Transverse colon (tissue), 4 donors: ENCODE results near the gene KRTAP4-1. TPM values are rescaled to one million over a fixed set of nuclear protein-coding genes. Genes with fewer than 3 reads are reported as not detected.
"Not testable (repeated sequence)": the region's sequence is repeated elsewhere in the genome, so short reads cannot be mapped to it uniquely, and the experiment has no call there.

Experiments
- DNase-seq: peaks from one replicate; pipeline ENCODE4 v3.0.0-alpha.2; 2019
- H3K27ac ChIP-seq, 4 donors: fragments of 200-600 bp; sonication (generic); 2 replicates each; pipeline ENCODE4 v1.5.1; 2016 to 2018; ENCODE audit warnings: inconsistent platforms in 4 of 4
- H3K27me3 ChIP-seq: fragments of 200-600 bp; sonication (generic); 2 replicates; pipeline ENCODE4 v1.5.1; 2017; ENCODE audit warnings: inconsistent platforms
- H3K36me3 ChIP-seq, 4 donors: fragments of 200-600 bp; sonication (generic); 2 replicates each; pipeline ENCODE4 v1.5.1; 2017 to 2019; ENCODE audit warnings: inconsistent platforms in 4 of 4
- H3K4me1 ChIP-seq, 4 donors: fragments of 200-600 bp; sonication (generic); 2 replicates each; pipeline ENCODE4 v1.5.1; 2017 to 2020; ENCODE audit warnings: inconsistent platforms in 4 of 4
- H3K4me3 ChIP-seq, 4 donors: fragments of 200-600 bp; sonication (generic); 1 replicate in 1 of 4; 2 replicates in 3 of 4; pipeline versions ENCODE4 v1.5.1 to v1.6.1; 2017 to 2019; ENCODE audit warnings: inconsistent platforms in 4 of 4
- H3K9me3 ChIP-seq, 2 donors: fragments of 200-600 bp; sonication (generic); 2 replicates each; pipeline ENCODE4 v1.5.1; 2017 to 2019; ENCODE audit warnings: inconsistent platforms in 2 of 2
- EP300 ChIP-seq: sonication (generic); formaldehyde crosslinking; IDR thresholded peaks from one replicate; pipeline ENCODE4 v1.6.1; 2017; ENCODE audit warnings: antibody characterized with exemption, low read depth
- POLR2A ChIP-seq: fragments of 450-650 bp; IDR thresholded peaks from one replicate; pipeline ENCODE4 v1.6.1; 2016; ENCODE audit warnings: antibody characterized with exemption, mild to moderate bottlenecking, moderate library complexity
- POLR2AphosphoS5 ChIP-seq, 3 donors: sonication (generic); formaldehyde crosslinking; IDR thresholded peaks; one replicate each; pipeline ENCODE4 v1.6.1; 2016; ENCODE audit warnings: antibody characterized with exemption in 3 of 3
- WGBS, 2 donors: methylation state at CpG; one replicate each; pipeline ENCODE4 v1.1.5; 2018; ENCODE audit warnings: low coverage in 1 of 2; 5-methylcytosine and 5-hydroxymethylcytosine counted together
- in situ Hi-C, 4 donors: fragments of 200-750 bp; cut with MboI; loops; one replicate each; pipeline versions ENCODE4 v1.15.0 to v1.15.1; 2017; ENCODE audit warnings: low sequenced_read_pairs in 3 of 4, low pct_ligation_motif_present in 1 of 4, low pct_unique_long_range_greater_than_20kb in 1 of 4
- intact Hi-C: fragments of 100-400 bp; cut with DNase I; formaldehyde crosslinking; loops from one replicate; pipeline ENCODE4 v1.15.1; 2023; ENCODE audit warnings: low total_unique reads
- total RNA-seq, 4 donors: library from RNA; depleted of rRNA; stranded (reverse); fragments of >200 nt; gene quantifications; one replicate each; pipeline ENCODE4 v1.1.0, GENCODE V29; 2016
- TF ChIP-seq, protein P1 (sequence below), 5 experiments: fragments of 200-600 bp in 3 of 5; fragments of 450-650 bp in 2 of 5; sonication (generic) in 3 of 5; IDR thresholded peaks; 1 replicate in 2 of 5; 2 replicates in 3 of 5; pipeline ENCODE4 v1.5.1; 2016 to 2017; ENCODE audit warnings: antibody characterized with exemption in 5 of 5, inconsistent platforms in 3 of 5, mild to moderate bottlenecking in 2 of 5, moderate library complexity in 1 of 5

KRTAP4-1 gene
- total RNA-seq, 4 donors from 2014 or later = 0.82 TPM; not detected in 3

- 0 to 20% methylated on average over 1 of the region's 1 CpG for whole genome bisulfite sequencing, 2 donors
- H3K4me3 ChIP-seq = no peak overlapping the region
- H3K27ac ChIP-seq = no peak overlapping the region
- in situ Hi-C loops (no loop called here), intact Hi-C loops (no loop called here)
- no peaks in the 10 kb centered on the region for H3K36me3 ChIP-seq
- no peaks in the 10 kb centered on the region for H3K9me3 ChIP-seq
- no peaks in the 10 kb centered on the region for H3K4me1 ChIP-seq
- peaks cover 12% of the 10 kb centered on the region for H3K27me3 ChIP-seq
- peak; percentile 23 to 78 (median 49) for TF ChIP-seq POLR2AphosphoS5 (IDR thresholded peaks at IDR 0.05)
- TF ChIP-seq, protein P1, sequence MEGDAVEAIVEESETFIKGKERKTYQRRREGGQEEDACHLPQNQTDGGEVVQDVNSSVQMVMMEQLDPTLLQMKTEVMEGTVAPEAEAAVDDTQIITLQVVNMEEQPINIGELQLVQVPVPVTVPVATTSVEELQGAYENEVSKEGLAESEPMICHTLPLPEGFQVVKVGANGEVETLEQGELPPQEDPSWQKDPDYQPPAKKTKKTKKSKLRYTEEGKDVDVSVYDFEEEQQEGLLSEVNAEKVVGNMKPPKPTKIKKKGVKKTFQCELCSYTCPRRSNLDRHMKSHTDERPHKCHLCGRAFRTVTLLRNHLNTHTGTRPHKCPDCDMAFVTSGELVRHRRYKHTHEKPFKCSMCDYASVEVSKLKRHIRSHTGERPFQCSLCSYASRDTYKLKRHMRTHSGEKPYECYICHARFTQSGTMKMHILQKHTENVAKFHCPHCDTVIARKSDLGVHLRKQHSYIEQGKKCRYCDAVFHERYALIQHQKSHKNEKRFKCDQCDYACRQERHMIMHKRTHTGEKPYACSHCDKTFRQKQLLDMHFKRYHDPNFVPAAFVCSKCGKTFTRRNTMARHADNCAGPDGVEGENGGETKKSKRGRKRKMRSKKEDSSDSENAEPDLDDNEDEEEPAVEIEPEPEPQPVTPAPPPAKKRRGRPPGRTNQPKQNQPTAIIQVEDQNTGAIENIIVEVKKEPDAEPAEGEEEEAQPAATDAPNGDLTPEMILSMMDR (IDR thresholded peaks at IDR 0.05) = no peak
- TF ChIP-seq EP300 = no peak
- DNase-seq = peak; percentile 22
Measured at GRCh38 chr17:41211845-41212466, 27.2 kb upstream of the KRTAP4-1 start.

DNA sequence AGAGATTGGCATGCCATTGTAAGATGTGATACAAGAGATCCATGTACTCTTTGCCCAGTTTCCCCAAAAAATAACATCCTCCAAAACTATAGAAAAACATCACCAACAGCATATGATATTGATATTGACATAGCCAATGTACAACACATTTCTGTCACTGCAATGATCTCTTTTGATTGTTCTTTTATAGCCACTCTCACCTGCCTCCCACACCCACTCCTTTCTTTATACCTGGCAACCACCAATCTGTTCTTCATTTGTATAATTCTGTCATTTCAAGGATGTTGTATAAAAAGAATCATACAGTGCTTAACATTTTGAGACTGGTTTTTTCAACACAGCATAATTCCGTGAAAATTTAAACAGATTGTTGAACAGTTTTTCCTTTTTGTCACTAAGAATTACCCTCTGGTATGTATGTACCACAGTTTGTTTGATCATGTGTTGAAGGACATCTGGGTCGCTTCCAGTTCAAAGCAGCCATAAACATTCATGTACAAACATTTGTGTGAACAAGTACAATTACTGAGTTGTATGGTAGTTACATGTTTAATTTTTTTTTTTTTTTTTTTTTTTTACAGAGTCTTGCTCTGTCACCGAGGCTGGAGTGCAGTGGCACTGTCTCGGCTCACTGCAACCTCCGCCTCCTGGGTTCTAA lies 14.8 kb upstream of the KRTAP4-1 start:
- intact Hi-C loops (no loop called here), in situ Hi-C loops (no loop called here)
- TF ChIP-seq POLR2A (no peak), POLR2AphosphoS5 (IDR thresholded peaks at IDR 0.05) (peak in 1 of 3 donors; percentile 7)
- WGBS, 2 donors = 25 to 39% methylated on average over 2 to 5 of the region's 5 CpGs
- Histone ChIP-seq H3K4me3 (no peak overlapping the region), H3K27ac (peak overlapping the region in 3 of 4 donors; percentile 1 to 41 (median 36)), H3K9me3 (no peaks in the 10 kb centered on the region), H3K36me3 (no peaks in the 10 kb centered on the region), H3K4me1 (peaks cover 0 to 10% (median 4%) of the 10 kb centered on the region in 4 donors), H3K27me3 (no peaks in the 10 kb centered on the region)
- peak; percentile 20 for DNase-seq

DNA sequence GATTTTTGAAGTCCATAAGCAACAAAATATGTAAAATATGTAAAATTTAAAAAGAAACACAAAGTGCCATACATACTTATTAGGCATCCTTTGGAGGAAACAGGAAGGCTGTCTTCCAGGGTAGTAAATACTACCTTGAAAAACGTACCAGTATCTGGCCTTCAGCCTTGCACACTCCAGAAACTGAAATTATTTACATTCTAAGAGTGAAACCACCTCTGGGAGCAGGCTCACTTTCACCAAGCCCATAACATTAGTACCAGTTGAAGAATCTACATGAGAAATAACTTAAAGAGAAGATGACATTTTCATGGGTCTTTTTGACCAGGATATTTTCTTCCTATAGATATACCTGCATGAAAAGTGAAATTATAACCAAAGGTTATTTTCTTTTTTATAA lies 11.4 kb upstream of the KRTAP4-1 start:
- no peak overlapping the region for H3K27ac ChIP-seq
- no peak for DNase-seq
- in situ Hi-C loops (no loop called here), intact Hi-C loops (no loop called here)
- TF ChIP-seq POLR2A = no peak
- TF ChIP-seq, protein P1 (IDR thresholded peaks at IDR 0.05) = no peak
- no peak for TF ChIP-seq EP300
- no peak for TF ChIP-seq POLR2AphosphoS5 (IDR thresholded peaks at IDR 0.05)
- WGBS, 2 donors = 23 to 33% methylated on average over 1 of the region's 1 CpG
- H3K27me3 ChIP-seq = no peaks in the 10 kb centered on the region
- peaks cover 0 to 10% (median 4%) of the 10 kb centered on the region in 4 donors for H3K4me1 ChIP-seq
- H3K36me3 ChIP-seq = no peaks in the 10 kb centered on the region
- no peaks in the 10 kb centered on the region for H3K9me3 ChIP-seq
- H3K4me3 ChIP-seq = no peak overlapping the region

DNA sequence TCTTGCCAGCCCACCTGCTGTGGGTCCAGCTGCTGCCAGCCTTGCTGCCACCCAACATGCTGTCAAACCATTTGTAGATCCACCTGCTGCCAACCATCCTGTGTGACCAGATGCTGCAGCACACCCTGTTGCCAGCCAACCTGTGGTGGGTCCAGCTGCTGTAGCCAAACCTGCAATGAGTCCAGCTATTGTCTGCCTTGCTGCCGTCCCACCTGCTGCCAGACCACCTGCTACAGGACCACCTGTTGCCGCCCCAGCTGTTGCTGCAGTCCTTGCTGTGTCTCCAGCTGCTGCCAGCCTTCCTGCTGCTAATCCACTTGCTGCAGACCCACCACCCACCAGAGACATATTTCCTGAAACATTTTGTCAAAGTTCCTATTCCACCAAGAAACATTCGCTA lies 5.6 kb upstream of the KRTAP4-1 start:
- intact Hi-C loops = no loop called here
- Histone ChIP-seq H3K27ac (no peak overlapping the region), H3K4me1 (no peaks in the 10 kb centered on the region), H3K9me3 (no peaks in the 10 kb centered on the region), H3K36me3 (no peaks in the 10 kb centered on the region), H3K27me3 (peaks cover 7% of the 10 kb centered on the region), H3K4me3 (no peak overlapping the region)
- DNase-seq = no peak
- TF ChIP-seq, protein P1 (IDR thresholded peaks at IDR 0.05) = no peak
- TF ChIP-seq EP300 (no peak), POLR2A (no peak), POLR2AphosphoS5 (IDR thresholded peaks at IDR 0.05) (no peak)
- 90 to 94% methylated on average over 3 of the region's 3 CpGs for WGBS, 2 donors
- in situ Hi-C loops = no loop called here

DNA sequence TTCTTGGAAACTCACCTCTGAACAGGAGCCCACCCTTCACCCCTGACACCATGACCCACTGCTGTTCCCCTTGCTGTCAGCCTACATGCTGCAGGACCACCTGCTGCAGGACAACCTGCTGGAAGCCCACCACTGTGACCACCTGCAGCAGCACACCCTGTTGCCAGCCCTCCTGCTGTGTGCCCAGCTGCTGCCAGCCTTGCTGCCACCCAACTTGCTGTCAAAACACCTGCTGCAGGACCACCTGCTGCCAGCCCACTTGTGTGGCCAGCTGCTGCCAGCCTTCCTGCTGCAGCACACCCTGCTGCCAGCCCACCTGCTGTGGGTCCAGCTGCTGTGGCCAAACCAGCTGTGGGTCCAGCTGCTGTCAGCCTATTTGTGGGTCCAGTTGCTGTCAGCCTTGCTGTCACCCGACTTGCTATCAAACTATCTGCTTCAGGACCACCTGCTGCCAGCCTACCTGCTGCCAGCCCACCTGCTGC lies 5.2 kb upstream of the KRTAP4-1 start, which contains the start of gene KRTAP9-1:
Gene KRTAP9-1, plus strand, starts transcription at position 51 of the 482 bp plus-strand sequence. Its CDS starts 0 bp downstream, at position 51.
- intact Hi-C loops, H3K4me3 ChIP-seq, H3K27ac ChIP-seq, H3K27me3 ChIP-seq, DNase-seq, in situ Hi-C loops, H3K9me3 ChIP-seq, H3K4me1 ChIP-seq, H3K36me3 ChIP-seq: not testable (repeated sequence)
- no CpG with 5 or more reads among the region's 1 CpG for WGBS, 2 donors
